A673 (cell line): Measurements from ENCODE around the gene HBD. TPM values are rescaled to one million over a fixed set of nuclear protein-coding genes. Genes with fewer than 3 reads are reported as not detected.

Experiments
- BruUV-seq: library from RNA; stranded (reverse); fragments of 400-500 nt; replicated peaks from 2 replicates; lab custom pipeline; 2021; lab: Mats Ljungman, UMichigan
- CTCF ChIA-PET: fragments of 300-600 bp; sonication (Branson Sonifier 250); formaldehyde crosslinking; loops from one replicate; lab custom pipeline; 2022; ENCODE audit warnings: antibody characterized with exemption; lab: Charles Lee
- POLR2A ChIA-PET: fragments of 300-600 bp; sonication (Branson Sonifier 250); formaldehyde crosslinking; loops from one replicate; lab custom pipeline; 2022; ENCODE audit warnings: antibody characterized with exemption; ENCODE audit not compliant: low non-redundant PET; lab: Charles Lee
- DNase-seq: peaks from one replicate; pipeline ENCODE4 v3.0.0-alpha.2; 2015; ENCODE audit warnings: low spot score
- H3K27ac ChIP-seq: fragments of 200-600 bp; sonication (generic); 2 replicates; pipeline ENCODE4 v1.5.1; 2016; ENCODE audit warnings: mixed run types, low read depth, mild to moderate bottlenecking, mixed read lengths, antibody characterized with exemption, low read length; ENCODE audit not compliant: poor library complexity, severe bottlenecking
- H3K27me3 ChIP-seq: fragments of 200-600 bp; sonication (generic); replicated peaks from 2 replicates; pipeline ENCODE4 v1.6.1; 2017; ENCODE audit warnings: mixed run types, low read depth, mild to moderate bottlenecking, mixed read lengths, antibody characterized with exemption, low read length; ENCODE audit not compliant: insufficient read depth, poor library complexity
- H3K36me3 ChIP-seq: fragments of 200-600 bp; sonication (generic); 2 replicates; pipeline ENCODE4 v1.6.1; 2016; ENCODE audit warnings: mixed run types, mild to moderate bottlenecking, mixed read lengths, antibody characterized with exemption, low read length; ENCODE audit not compliant: insufficient read depth, poor library complexity, severe bottlenecking
- H3K4me1 ChIP-seq: fragments of 200-600 bp; sonication (generic); 2 replicates; pipeline ENCODE4 v1.6.1; 2017; ENCODE audit warnings: mixed run types, mild to moderate bottlenecking, mixed read lengths, antibody characterized with exemption, low read length; ENCODE audit not compliant: insufficient read depth, poor library complexity, severe bottlenecking
- H3K4me3 ChIP-seq: fragments of 200-600 bp; sonication (generic); 2 replicates; pipeline ENCODE4 v1.5.1; 2016; ENCODE audit warnings: low read depth, mixed run types, mild to moderate bottlenecking, mixed read lengths, low read length; ENCODE audit not compliant: poor library complexity, severe bottlenecking
- H3K9me3 ChIP-seq: fragments of 200-600 bp; sonication (generic); 2 replicates; pipeline ENCODE4 v1.6.1; 2016; ENCODE audit warnings: mixed run types, low read depth, mild to moderate bottlenecking, mixed read lengths, antibody characterized with exemption, low read length; ENCODE audit not compliant: poor library complexity, severe bottlenecking
- CTCF ChIP-seq: fragments of 300-800, 200-600 bp; sonication (generic); conservative IDR thresholded peaks from 2 replicates; pipeline ENCODE4 v1.5.1; 2017; ENCODE audit warnings: low read depth, mild to moderate bottlenecking, antibody characterized with exemption, low read length, moderate library complexity, mixed read lengths
- EZH2 ChIP-seq: fragments of 200-600 bp; sonication (generic); IDR thresholded peaks from 2 replicates; pipeline ENCODE4 v1.6.1; 2017; ENCODE audit warnings: borderline replicate concordance, low read depth, mild to moderate bottlenecking, mixed read lengths, antibody characterized with exemption, low read length; ENCODE audit not compliant: poor library complexity, severe bottlenecking
- intact Hi-C: fragments of 100-400 bp; cut with micrococcal nuclease; formaldehyde crosslinking; loops from one replicate; pipeline ENCODE4 v1.10.0; 2022; ENCODE audit not compliant: unreplicated experiment
- total RNA-seq: library from RNA; stranded (reverse); gene quantifications from 2 replicates; pipeline ENCODE4 v1.2.3, GENCODE V29; 2021

The HBD gene
- total RNA-seq, 1 experiment from 2014 or later = not detected

- Histone ChIP-seq H3K27me3 (no peaks in the 10 kb centered on the region), H3K4me1 (no peaks in the 10 kb centered on the region), H3K36me3 (no peaks in the 10 kb centered on the region), H3K27ac (no peak overlapping the region), H3K9me3 (no peaks in the 10 kb centered on the region), H3K4me3 (no peak overlapping the region)
- DNase-seq = no peak
- ChIA-PET POLR2A (no interaction called here), CTCF (no interaction called here)
- no TSS peak for BruUV-seq
- TF ChIP-seq CTCF (no peak), EZH2 (no peak)
- intact Hi-C loops = no loop called here
Measured at GRCh38 chr11:5197536-5197935, 36.7 kb downstream of the HBD start.

GRCh38 chr11:5196731-5197130 is 37.6 kb downstream of the HBD start:
- POLR2A ChIA-PET = no interaction called here
- no peaks in the 10 kb centered on the region for H3K9me3 ChIP-seq

GRCh38 chr11:5196067-5196466 is 38.2 kb downstream of the HBD start:
- no peaks in the 10 kb centered on the region for H3K36me3 ChIP-seq
- H3K4me3 ChIP-seq = no peak overlapping the region
- no peak overlapping the region for H3K27ac ChIP-seq
- no peak for TF ChIP-seq EZH2
- no peak for TF ChIP-seq CTCF
- H3K4me1 ChIP-seq = no peaks in the 10 kb centered on the region
- CTCF ChIA-PET = no interaction called here
- DNase-seq = no peak
- intact Hi-C loops = no loop called here
- POLR2A ChIA-PET = no interaction called here
- no peaks in the 10 kb centered on the region for H3K27me3 ChIP-seq
- BruUV-seq = no TSS peak
- H3K9me3 ChIP-seq = no peaks in the 10 kb centered on the region

More at GRCh38 chr11:5196731-5197130, 37.6 kb downstream of the HBD start:
- H3K4me1 ChIP-seq = no peaks in the 10 kb centered on the region
- H3K27me3 ChIP-seq = no peaks in the 10 kb centered on the region
- no TSS peak for BruUV-seq
- intact Hi-C loops = no loop called here
- DNase-seq = no peak
- CTCF ChIA-PET = interaction anchor here (0.7 kb wide), 1 partner anchor 1657 kb away, joined by 3 read pairs; no protein-coding TSS in a partner anchor
- no peak overlapping the region for H3K27ac ChIP-seq
- no peak overlapping the region for H3K4me3 ChIP-seq
- no peaks in the 10 kb centered on the region for H3K36me3 ChIP-seq
- TF ChIP-seq EZH2 = no peak
- no peak for TF ChIP-seq CTCF
